Glomerular visceral epithelial cell (primary cell): ENCODE data around the gene RERE.

Experiments
- DNase-seq: peaks from one replicate; pipeline ENCODE4 v3.0.0-alpha.2; 2016; ENCODE audit errors: extremely low spot score

Gene RERE

DNA sequence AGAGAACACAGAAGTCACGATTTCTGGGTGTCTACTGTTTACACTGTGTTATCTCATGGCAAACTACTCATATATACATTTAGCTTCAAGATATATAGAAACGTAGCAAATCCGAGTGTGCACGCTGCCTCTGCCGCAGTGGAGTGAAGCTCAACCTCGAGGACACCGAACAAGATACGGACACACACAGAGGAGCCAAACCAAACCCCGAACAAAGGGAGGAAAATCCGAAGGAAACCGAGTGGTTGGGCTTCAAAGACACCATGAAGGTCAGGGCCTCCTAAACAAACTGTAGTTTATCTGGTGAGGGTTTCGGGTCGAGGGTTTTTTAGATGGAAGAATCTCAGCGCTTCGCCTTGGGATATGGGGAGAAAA lies 465.0 kb downstream of the RERE start:
- no peak for DNase-seq

DNA sequence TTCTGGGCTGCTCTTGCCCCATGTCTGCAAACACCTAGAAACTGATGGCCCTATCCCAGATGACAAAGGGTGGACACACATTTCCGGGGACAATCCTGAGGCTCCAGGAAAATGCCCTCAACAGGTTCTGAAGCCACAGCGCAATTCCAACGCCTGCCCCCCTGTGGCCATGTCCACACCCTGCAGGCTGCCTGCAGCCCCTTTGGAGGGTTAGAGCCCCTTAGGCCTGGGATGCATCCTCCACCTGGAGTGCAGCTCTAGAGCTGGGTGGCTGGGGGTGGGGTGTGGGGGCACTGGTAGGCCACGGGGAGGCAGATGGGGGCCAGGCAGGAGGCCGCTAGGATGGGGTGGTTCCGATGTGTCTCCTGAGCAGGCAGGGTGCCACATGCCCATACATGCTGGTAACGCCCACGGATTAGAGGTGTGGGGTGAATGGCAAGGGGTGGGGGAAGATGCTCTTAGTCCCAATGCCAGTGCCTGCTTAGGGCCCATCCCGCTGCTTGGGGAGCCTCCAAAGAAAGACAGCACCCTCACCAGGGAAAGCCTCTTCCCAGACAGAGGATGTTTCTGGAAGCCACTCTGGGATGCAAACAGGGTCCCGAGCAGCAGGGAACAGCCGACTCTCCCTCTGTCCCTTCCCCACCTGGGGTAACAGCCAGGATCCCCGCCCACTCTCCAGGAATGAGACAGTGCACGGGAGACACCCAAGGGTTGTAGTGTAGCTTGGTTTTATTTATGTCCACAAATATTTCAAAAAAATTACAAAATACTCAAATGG lies 465.6 kb downstream of the RERE start:
- DNase-seq = no peak

GRCh38 chr1:8350914-8351684 lies 466.3 kb downstream of the RERE start:
- DNase-seq = no peak

GRCh38 chr1:8349961-8350360 lies 467.5 kb downstream of the RERE start:
- no peak for DNase-seq

DNA sequence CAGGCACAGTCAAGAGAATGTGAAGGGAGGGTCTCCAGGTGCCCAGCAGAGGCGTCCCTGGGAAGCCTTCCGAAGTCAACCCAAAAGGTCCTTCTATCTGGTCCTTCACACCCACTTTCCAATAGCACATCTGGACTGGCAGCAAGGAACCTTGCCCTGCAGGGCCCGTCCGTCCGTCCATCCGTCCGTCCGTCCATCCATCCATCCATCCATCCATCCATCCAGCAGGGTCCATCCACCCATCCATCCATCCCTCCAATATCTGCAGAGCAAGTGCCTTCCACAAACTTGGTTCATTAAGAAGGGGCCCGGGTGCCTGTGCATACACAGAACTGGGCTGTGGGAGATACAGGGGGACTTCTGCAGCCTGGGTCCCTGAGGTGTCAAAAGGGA lies 468.0 kb downstream of the RERE start:
- no peak for DNase-seq

DNA sequence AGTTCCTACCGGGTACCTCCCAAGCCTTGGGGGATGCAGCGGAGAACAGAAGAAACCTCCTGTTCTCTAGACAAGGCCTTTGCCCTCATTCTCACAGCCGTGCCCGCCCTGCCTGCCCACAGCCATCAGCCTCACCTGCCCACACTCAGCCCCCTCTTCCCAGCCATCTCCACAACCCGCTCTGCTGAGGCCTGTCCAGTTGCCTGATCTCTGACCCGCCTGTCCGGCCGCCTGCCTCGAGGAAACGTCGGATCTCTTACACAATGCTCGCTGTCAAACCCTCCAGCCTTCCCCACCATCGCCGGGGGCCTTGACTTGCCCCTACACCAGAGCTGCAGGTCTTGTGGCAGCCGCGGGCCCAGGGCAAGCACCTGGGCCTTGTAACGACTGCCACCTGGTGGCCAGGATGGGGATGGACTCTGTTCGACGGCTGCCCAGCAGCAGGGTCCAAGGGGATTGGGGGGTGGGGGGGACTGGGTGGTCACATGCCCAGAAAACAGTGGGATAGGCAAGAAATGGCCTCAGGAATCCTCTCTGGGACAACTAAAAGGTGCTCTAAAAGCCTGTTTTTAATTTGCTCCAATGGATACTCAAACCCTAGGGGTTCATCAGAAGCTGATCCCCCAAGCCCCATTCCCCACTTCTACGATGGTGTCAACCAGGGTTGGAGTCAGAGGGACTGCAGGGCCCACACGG lies 468.5 kb downstream of the RERE start:
- peak; percentile 63 for DNase-seq

DNA sequence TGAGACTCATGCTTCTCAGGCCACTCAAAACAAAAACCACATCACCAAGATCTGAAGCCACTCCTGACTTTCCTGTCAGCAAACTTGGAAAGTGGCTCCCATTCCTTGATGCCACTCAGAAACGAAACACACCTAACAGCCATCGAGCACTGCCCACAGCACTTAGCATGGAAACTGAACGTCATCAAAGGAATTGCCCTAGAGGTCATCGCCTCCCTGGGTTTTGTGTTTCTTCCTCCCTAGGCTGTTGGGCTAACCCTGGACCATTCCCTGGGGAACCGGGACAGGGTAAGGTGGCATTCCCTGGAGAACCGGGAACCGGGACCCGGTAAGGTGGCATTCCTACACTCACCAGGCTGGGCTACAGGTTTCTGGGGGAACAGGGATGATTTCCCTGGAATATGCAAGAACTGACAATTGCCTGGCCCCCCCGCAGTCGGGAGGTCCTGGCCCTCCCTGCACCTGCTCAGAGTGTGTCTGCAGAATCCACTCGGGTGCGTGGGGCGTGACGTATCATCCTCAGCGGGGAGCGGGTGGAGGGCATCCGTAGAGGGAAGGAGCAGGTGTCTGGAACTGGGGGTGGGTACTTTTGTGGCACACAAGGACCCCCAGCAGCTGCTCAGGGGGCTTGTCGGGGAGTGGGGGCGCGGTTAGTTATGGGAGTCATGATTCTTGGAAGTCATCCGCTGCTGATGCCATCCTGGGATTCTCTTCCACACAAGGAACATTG lies 469.2 kb downstream of the RERE start:
- no peak for DNase-seq

- DNase-seq = no peak
Measured at GRCh38 chr1:8347635-8348034, 469.8 kb downstream of the RERE start.

GRCh38 chr1:8345621-8346415 lies 471.6 kb downstream of the RERE start:
- DNase-seq = no peak

- DNase-seq = no peak
Measured at GRCh38 chr1:8344893-8345507, 472.4 kb downstream of the RERE start.

DNA sequence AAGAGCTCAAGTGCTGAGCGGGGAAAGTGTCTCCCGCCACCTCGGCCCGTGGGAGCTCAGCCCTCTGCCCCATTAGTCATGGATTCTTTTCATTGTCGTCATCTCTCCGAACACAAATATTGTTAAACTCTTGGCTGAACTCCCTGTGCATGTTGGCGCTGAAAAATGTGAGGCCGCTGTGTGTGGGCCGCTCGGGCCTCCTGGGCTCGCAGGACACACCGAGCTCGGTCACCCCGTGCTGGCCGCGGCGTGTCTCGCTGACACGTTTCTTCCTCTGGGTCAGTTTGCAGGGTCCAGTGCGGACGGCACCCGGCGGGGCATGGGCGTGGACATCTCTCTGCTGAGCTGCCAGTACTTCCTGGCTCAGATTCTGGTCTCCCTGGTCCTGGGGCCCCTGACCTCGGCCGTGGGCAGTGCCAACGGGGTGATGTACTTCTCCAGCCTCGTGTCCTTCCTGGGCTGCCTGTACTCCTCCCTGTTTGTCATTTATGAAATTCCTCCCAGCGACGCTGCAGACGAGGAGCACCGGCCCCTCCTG lies 473.9 kb downstream of the RERE start:
- peak; percentile 92 for DNase-seq

GRCh38 chr1:8343044-8343443 lies 474.4 kb downstream of the RERE start:
- no peak for DNase-seq

GRCh38 chr1:8342325-8342724 lies 475.1 kb downstream of the RERE start:
- no peak for DNase-seq

DNA sequence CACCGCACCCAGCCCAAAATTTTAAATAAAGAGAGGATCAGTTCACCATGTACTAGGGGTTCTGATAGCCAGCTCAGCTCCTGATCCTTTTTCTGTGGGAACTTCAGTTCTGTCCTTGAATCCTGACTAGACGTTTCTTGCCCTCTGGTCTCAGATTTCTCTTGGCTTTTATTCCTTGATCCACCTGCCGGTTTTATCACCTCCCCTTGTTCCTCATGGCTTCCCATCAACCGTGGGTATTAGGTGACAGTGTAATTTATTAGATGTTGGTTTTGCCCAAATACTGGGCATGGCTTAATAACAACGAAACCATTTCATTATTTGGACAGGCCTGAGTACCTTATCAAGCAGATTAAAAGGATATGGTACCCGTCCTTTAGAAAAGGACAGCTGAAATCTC lies 477.0 kb downstream of the RERE start:
- no peak for DNase-seq

DNA sequence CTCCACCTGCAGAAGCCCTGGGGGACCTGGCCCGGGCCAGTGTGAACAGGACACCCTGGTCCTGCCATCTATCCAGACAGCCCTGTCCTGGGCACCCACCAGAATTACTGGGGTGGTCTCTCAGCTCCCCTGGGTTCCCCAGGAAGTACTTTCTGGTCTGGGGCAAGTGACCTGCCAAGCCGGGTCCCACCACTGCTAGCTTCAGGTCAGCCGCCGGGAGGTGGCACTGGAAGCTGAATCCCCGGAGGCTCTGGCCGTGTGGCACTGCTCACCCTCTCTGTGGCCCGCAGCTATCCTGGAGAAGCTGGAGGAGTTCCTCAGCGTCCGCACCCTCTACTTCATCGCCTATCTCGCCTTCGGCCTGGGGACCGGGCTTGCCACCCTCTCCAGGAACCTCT lies 478.2 kb downstream of the RERE start:
- no peak for DNase-seq

DNA sequence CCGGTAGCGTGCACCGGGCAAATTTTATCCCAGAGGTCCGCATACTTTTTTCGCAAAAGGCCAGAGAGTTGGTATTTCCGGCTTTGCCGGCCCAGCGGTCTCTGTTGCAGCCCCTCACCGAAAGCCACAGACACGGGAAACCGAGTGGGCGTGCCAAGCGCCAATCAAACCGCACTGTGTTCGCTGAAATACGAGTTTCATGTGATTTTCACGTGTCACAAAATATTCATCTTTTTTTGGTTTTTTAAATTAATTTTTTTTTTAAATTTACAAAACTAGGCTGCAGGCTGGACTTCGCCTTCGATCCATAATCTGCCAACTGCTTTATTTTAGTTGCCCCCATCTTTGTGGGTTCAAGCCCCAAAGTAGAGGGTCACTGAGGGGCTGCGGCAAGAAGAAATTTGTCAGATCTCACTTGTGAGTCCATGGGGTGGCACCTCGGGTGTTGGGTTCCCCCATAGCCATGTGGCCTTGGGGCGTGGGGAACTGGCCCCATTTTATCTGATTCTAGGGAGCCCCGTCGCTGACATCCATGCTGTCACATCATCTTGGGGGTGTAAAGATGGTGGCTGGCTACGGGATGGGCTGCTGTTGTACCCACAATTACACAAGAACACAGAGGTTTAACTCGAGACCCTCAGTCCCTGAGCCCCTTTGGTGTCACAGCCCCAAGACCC lies 478.8 kb downstream of the RERE start:
- no peak for DNase-seq

DNA sequence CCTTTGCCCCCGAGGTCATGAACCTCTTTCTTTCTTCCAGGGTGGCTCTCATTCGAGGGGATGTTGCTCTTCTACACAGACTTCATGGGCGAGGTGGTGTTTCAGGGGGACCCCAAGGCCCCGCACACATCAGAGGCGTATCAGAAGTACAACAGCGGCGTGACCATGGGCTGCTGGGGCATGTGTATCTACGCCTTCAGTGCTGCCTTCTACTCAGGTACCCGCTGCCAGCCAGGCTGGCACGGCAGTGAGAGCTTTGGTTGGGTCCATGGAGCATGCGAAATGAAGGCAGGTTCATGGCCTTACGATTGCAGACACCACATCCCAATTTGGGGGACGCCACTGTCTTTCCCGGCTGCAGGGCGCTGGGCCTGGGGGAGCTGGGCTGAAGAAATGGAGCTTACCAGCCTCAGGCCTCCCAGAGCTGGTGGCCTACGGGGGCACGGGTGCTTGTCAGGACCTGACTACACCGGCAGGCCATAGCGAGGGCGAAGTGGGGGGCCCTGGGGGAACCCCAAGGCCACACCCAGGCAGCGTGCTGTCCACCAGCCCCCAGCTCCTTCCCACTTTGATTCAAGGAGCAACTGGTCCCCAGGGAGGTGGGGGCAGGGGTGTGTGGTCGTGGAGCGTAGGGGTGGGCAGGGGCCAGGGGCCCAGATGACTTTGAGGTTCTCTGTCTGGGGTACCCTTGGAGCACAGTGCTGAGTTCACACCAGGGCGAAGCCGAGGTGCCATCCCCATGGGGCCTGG lies 479.5 kb downstream of the RERE start:
- no peak for DNase-seq

DNA sequence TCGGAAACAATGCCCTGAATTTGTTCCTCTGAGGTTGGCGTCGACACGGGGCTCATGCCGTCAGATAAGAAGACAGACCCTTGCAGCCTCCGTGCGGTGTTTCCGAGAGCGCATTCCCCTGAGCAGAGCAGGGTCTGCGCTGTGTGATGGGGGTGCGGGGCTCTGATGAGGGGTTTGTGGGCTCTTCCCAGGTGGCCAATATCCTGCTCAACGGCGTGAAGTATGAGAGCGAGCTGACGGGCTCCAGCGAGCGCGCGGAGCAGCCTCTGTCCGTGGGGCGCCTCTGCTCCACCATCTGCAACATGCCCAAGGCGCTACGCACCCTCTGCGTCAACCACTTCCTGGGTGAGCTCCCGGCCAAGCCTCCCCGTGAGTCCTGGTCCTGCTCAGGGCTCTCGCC lies 482.2 kb downstream of the RERE start:
- no peak for DNase-seq
